Endothelial cell of umbilical vein (primary cell): ENCODE data around the gene SLC35E2B. TPM values are rescaled to one million over a fixed set of nuclear protein-coding genes. Genes with fewer than 3 reads are reported as not detected.

Experiments
- BruUV-seq: library from RNA; stranded (reverse); fragments of 400-500 nt; replicated peaks from 2 replicates; lab custom pipeline; 2021; lab: Mats Ljungman, UMichigan
- CTCF ChIA-PET: fragments of 300-600, 350-600 bp; sonication (Branson Sonifier 250); formaldehyde crosslinking; loops from one replicate; lab custom pipeline; 2021; ENCODE audit warnings: antibody characterized with exemption, inconsistent platforms; lab: Charles Lee
- POLR2A ChIA-PET: fragments of 300-600, 350-600 bp; sonication (Branson Sonifier 250); formaldehyde crosslinking; loops from one replicate; lab custom pipeline; 2021; ENCODE audit warnings: antibody characterized with exemption, inconsistent platforms; lab: Charles Lee
- DNase-seq: peaks from one replicate; pipeline ENCODE4 v3.0.0-alpha.2; 2011; ENCODE audit warnings: low read depth, low spot score
- FAIRE-seq: peaks from 2 replicates; lab custom pipeline; 2011; peaks lifted over from hg19 to GRCh38; lab: Jason Lieb, UNC
- H2AFZ ChIP-seq: 2 replicates; pipeline ENCODE4 v1.6.0; 2012; ENCODE audit warnings: low read depth, low read length, control low read depth, inconsistent platforms
- H3K27ac ChIP-seq: 2 replicates; pipeline ENCODE4 v1.5.1; 2011; ENCODE audit warnings: low read depth, mild to moderate bottlenecking, control low read depth, low read length, moderate library complexity; ENCODE audit not compliant: insufficient read depth
- H3K27me3 ChIP-seq, 2 experiments: 2 replicates each; pipeline versions ENCODE4 v1.6.0 to v1.6.1; 2011; ENCODE audit warnings: low read length in 2 of 2, mixed read lengths in 1 of 2; ENCODE audit not compliant: control insufficient read depth in 2 of 2, insufficient read depth in 2 of 2
- H3K36me3 ChIP-seq, 2 experiments: 2 replicates in 1 of 2; 3 replicates in 1 of 2; pipeline ENCODE4 v1.5.1; 2011; ENCODE audit warnings: low read length in 2 of 2, mild to moderate bottlenecking in 1 of 2, moderate library complexity in 1 of 2; ENCODE audit not compliant: control insufficient read depth in 2 of 2, insufficient read depth in 2 of 2; ENCODE audit errors: extremely low read depth in 1 of 2
- H3K4me1 ChIP-seq: 3 replicates; pipeline ENCODE4 v1.5.1; 2011; ENCODE audit warnings: mild to moderate bottlenecking, low read length; ENCODE audit not compliant: control insufficient read depth, insufficient read depth; ENCODE audit errors: extremely low read depth
- H3K4me2 ChIP-seq: 2 replicates; pipeline ENCODE4 v1.6.1; 2011; ENCODE audit warnings: low read length, control low read depth, mixed read lengths; ENCODE audit not compliant: insufficient read depth
- H3K4me3 ChIP-seq, 3 experiments: fragments of 200-600 bp in 1 of 3; sonication (generic), shearing (Covaris generic) in 1 of 3; replicated peaks in 1 of 3; 2 replicates each; pipeline ENCODE4 v1.5.1; 2011 to 2016; ENCODE audit warnings: control low read depth in 3 of 3, low read length in 3 of 3, mild to moderate bottlenecking in 2 of 3, inconsistent platforms in 1 of 3, low read depth in 1 of 3, moderate library complexity in 1 of 3; ENCODE audit not compliant: insufficient read depth in 1 of 3
- H3K79me2 ChIP-seq: 2 replicates; pipeline ENCODE4 v1.6.0; 2012; ENCODE audit warnings: low read length, inconsistent platforms; ENCODE audit not compliant: control insufficient read depth, insufficient read depth
- H3K9ac ChIP-seq: replicated peaks from 2 replicates; pipeline ENCODE3; 2011; ENCODE audit warnings: low read length, control low read depth; ENCODE audit not compliant: insufficient read depth; ENCODE audit errors: extremely low read depth
- H3K9me1 ChIP-seq: replicated peaks from 3 replicates; pipeline ENCODE4 v1.6.0; 2011; ENCODE audit warnings: mild to moderate bottlenecking, low read length; ENCODE audit not compliant: control insufficient read depth, insufficient read depth; ENCODE audit errors: extremely low read depth
- H3K9me3 ChIP-seq: replicated peaks from 2 replicates; pipeline ENCODE4 v1.5.1; 2012; ENCODE audit warnings: low read length, inconsistent platforms; ENCODE audit not compliant: control insufficient read depth, insufficient read depth
- H4K20me1 ChIP-seq: replicated peaks from 2 replicates; pipeline ENCODE3; 2011; ENCODE audit warnings: mild to moderate bottlenecking, low read length; ENCODE audit not compliant: control insufficient read depth, insufficient read depth; ENCODE audit errors: extremely low read depth
- CTCF ChIP-seq, 2 donors: IDR thresholded peaks; 1 replicate in 1 of 2; 2 replicates in 1 of 2; pipeline ENCODE4 v1.5.1; 2011; ENCODE audit warnings: low read length in 2 of 2, mild to moderate bottlenecking in 2 of 2, moderate library complexity in 2 of 2, control low read depth in 1 of 2, inconsistent platforms in 1 of 2, low read depth in 1 of 2; ENCODE audit not compliant: insufficient read depth in 1 of 2; ENCODE audit errors: extremely low read depth in 1 of 2
- EZH2 ChIP-seq: IDR thresholded peaks from 2 replicates; pipeline ENCODE4 v1.6.1; 2012; ENCODE audit warnings: borderline replicate concordance, low read depth, mild to moderate bottlenecking, moderate library complexity, low read length, inconsistent platforms; ENCODE audit not compliant: severe bottlenecking
- FOS ChIP-seq: IDR thresholded peaks from 2 replicates; pipeline ENCODE4 v1.6.1; 2011; ENCODE audit warnings: mild to moderate bottlenecking, low read length, moderate library complexity, borderline replicate concordance; ENCODE audit not compliant: insufficient read depth
- GATA2 ChIP-seq: IDR thresholded peaks from 2 replicates; pipeline ENCODE4 v1.7.0; 2011; ENCODE audit warnings: low read depth, mild to moderate bottlenecking, moderate library complexity, mixed read lengths, low read length; ENCODE audit not compliant: insufficient read length, insufficient read depth
- JUN ChIP-seq: IDR thresholded peaks from 2 replicates; pipeline ENCODE4 v1.6.1; 2011; ENCODE audit warnings: borderline replicate concordance, low read depth; ENCODE audit not compliant: insufficient read length, insufficient read depth
- MAX ChIP-seq: IDR thresholded peaks from 2 replicates; pipeline ENCODE4 v1.6.1; 2011; ENCODE audit not compliant: insufficient read depth, insufficient read length
- MYC ChIP-seq: IDR thresholded peaks from one replicate; pipeline ENCODE4 v1.6.1; 2011; ENCODE audit warnings: mild to moderate bottlenecking, low read depth, low read length
- POLR2A ChIP-seq: IDR thresholded peaks from 2 replicates; pipeline ENCODE4 v1.6.1; 2012; ENCODE audit warnings: low read depth, mild to moderate bottlenecking, control low read depth, low read length
- POLR2AphosphoS5 ChIP-seq: IDR thresholded peaks from 2 replicates; pipeline ENCODE4 v1.6.1; 2012; ENCODE audit warnings: low read depth, mild to moderate bottlenecking, control low read depth, low read length, moderate library complexity; ENCODE audit not compliant: insufficient read depth
- dilution Hi-C: fragments of 300-500 bp; cut with MboI; formaldehyde crosslinking; loops from one replicate; pipeline ENCODE4 v1.15.0; 2019; ENCODE audit warnings: low sequenced_read_pairs; ENCODE audit not compliant: extremely low pct_ligation_motif_present
- intact Hi-C: fragments of 100-400 bp; cut with micrococcal nuclease; formaldehyde crosslinking; loops from one replicate; pipeline ENCODE4 v1.10.0; 2022
- polyA plus RNA-seq, 4 experiments: library from polyadenylated mRNA; depleted of rRNA in 3 of 4; stranded (reverse) in 3 of 4; unstranded in 1 of 4; fragments of >200 nt; gene quantifications; 2 replicates each; pipeline versions ENCODE4 v1.2.1 to v1.2.3, GENCODE V29; 2011 to 2012; ENCODE audit warnings: missing spikeins in 1 of 4
- total RNA-seq: library from RNA; stranded (reverse); gene quantifications from 2 replicates; pipeline ENCODE4 v1.2.3, GENCODE V29; 2021

Gene SLC35E2B
- total and polyA plus RNA-seq, 2 donors (not counting 3 experiments of a cell fraction or from before 2014, with no cell fraction given), result 28.0 to 51.2 TPM

DNA sequence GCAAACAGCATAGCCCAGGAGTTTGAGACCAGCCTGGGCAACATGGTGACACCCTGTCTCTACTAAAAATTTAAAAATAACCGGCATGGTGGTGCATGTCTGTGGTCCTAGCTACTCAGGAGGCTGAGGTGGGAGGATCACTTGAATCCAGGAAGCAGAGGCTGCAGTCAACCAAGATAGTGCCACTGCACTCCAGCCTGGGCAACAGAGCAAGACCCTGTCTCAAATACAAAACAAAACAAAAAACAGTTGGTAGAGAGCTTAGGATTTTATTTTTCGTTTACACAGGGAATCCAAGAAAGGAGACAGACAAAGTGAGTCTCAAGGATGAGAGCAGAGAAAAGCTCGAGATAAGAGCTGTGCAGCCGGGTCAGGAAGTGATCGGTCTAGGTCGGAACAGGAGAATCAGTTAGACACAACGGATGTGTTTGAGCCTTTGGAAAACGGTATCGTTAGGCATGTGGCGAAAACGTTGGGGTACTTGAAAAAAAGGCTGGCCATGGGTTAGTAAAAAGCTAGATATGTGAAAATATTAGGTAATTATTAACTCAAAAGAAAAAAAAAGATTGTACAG is 79.0 kb downstream of the SLC35E2B start:
- BruUV-seq, result no TSS peak
- Histone ChIP-seq H3K4me2 (no peak overlapping the region), H3K9me1 (no peaks in the 10 kb centered on the region), H4K20me1 (no peaks in the 10 kb centered on the region), H2AFZ (no peak overlapping the region), H3K36me3 (peaks cover 0 to 2% of the 10 kb centered on the region in 2 experiments), H3K4me1 (peaks cover 16% of the 10 kb centered on the region), H3K27ac (no peak overlapping the region), H3K79me2 (peaks cover 3% of the 10 kb centered on the region), H3K9ac (no peak overlapping the region), H3K9me3 (no peaks in the 10 kb centered on the region), H3K27me3 (no peaks in the 10 kb centered on the region), H3K4me3 (no peak overlapping the region)
- ChIA-PET POLR2A (no interaction called here), CTCF (interaction anchor here (1.2 kb wide), 1 partner anchor 36 kb away, joined by 6 read pairs; no protein-coding TSS in a partner anchor)
- intact Hi-C loops, result no loop called here
- FAIRE-seq, result no peak
- dilution Hi-C loops, result no loop called here
- DNase-seq, result no peak
- no peak for TF ChIP-seq EZH2
- no peak for TF ChIP-seq FOS
- no peak for TF ChIP-seq CTCF (IDR thresholded peaks at IDR 0.05; ENCODE audit: extremely low read depth in 1 of 2, insufficient read depth in 1 of 2, low read depth in 1 of 2, low read length in 2 of 2)
- no peak for TF ChIP-seq MAX
- no peak for TF ChIP-seq MYC
- no peak for TF ChIP-seq JUN
- no peak for TF ChIP-seq POLR2A
- no peak for TF ChIP-seq GATA2
- TF ChIP-seq POLR2AphosphoS5, result no peak
